Prostate gland (tissue), 2 donors: ENCODE data around the gene OSTC.

Experiments used
- POLR2AphosphoS5 ChIP-seq: sonication (generic); formaldehyde crosslinking; IDR thresholded peaks from one replicate; pipeline ENCODE4 v1.6.1; 2017; ENCODE audit warnings: antibody characterized with exemption
- TF ChIP-seq, protein P1 (sequence below), 4 experiments: fragments of 200-600 bp in 2 of 4; fragments of 450-650 bp in 2 of 4; sonication (generic) in 2 of 4; IDR thresholded peaks; 1 replicate in 3 of 4; 2 replicates in 1 of 4; pipeline ENCODE4 v1.5.1; 2016 to 2019; ENCODE audit warnings: antibody characterized with exemption in 4 of 4, mild to moderate bottlenecking in 2 of 4, moderate library complexity in 2 of 4

DNA sequence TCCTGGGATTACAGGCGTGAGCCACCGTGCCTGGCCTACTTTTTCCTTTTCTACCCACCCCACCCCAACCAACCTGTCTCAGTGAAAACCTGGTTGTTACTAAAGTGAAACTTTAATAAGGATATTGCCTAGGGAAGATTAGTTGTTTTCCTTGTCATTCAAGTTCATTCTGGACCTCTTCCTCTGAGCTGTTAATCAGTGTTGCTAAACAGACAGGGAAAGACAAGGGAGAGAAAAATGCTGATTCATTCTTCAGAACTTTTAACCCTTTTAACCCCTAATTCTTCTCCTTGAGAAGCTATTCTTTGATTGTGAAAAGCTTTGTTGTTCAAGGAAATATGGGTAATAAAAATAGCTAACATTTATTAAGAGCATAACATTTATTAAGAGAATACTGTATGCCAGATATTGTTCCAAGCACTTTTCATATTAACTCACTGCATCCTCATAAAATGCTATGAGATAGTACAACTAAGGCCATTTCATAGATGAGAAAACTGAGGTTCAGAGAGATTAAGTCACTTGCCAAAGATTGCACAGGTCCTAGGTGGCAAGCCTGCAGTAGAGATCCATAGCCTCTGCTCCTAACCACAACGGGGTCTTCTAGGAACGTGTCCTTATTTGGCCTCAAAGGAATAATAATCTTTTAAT lies 34.8 kb downstream of the OSTC start:
- TF ChIP-seq POLR2AphosphoS5, result no peak
- TF ChIP-seq, protein P1, sequence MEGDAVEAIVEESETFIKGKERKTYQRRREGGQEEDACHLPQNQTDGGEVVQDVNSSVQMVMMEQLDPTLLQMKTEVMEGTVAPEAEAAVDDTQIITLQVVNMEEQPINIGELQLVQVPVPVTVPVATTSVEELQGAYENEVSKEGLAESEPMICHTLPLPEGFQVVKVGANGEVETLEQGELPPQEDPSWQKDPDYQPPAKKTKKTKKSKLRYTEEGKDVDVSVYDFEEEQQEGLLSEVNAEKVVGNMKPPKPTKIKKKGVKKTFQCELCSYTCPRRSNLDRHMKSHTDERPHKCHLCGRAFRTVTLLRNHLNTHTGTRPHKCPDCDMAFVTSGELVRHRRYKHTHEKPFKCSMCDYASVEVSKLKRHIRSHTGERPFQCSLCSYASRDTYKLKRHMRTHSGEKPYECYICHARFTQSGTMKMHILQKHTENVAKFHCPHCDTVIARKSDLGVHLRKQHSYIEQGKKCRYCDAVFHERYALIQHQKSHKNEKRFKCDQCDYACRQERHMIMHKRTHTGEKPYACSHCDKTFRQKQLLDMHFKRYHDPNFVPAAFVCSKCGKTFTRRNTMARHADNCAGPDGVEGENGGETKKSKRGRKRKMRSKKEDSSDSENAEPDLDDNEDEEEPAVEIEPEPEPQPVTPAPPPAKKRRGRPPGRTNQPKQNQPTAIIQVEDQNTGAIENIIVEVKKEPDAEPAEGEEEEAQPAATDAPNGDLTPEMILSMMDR (IDR thresholded peaks at IDR 0.05), result no peak
